Cortex of kidney (tissue), 1 donor: ENCODE data around the gene PRKACG.
"Not testable (repeated sequence)": the region's sequence is repeated elsewhere in the genome, so short reads cannot be mapped to it uniquely, and the experiment has no call there.

ENCODE experiments used
- DNase-seq: peaks from one replicate; lab custom pipeline; 2025; lab: John Stamatoyannopoulos, UW

The PRKACG gene

GRCh38 chr9:69027355-69028097 is 13.6 kb upstream of the PRKACG start:
- no peak for DNase-seq

- no peak for DNase-seq
Measured at GRCh38 chr9:69023650-69024049, 9.7 kb upstream of the PRKACG start.

- no peak for DNase-seq
Measured at GRCh38 chr9:69020301-69021145, 6.6 kb upstream of the PRKACG start.

- DNase-seq, result no peak
Measured at GRCh38 chr9:69019808-69020207, 5.9 kb upstream of the PRKACG start.

GRCh38 chr9:69018737-69019136 is 4.8 kb upstream of the PRKACG start:
- no peak for DNase-seq

- DNase-seq, result no peak
Measured at GRCh38 chr9:69016191-69017096, 2.5 kb upstream of the PRKACG start.

- no peak for DNase-seq
Measured at GRCh38 chr9:69013382-69013727, 558 bp downstream of the PRKACG start.

- no peak for DNase-seq
Measured at GRCh38 chr9:69012696-69013381, 1.1 kb downstream of the PRKACG start.

- no peak for DNase-seq
Measured at GRCh38 chr9:69009708-69010107, 4.2 kb downstream of the PRKACG start.

GRCh38 chr9:69004836-69005235 is 9.1 kb downstream of the PRKACG start:
- DNase-seq, result no peak

- DNase-seq, result no peak
Measured at GRCh38 chr9:69003051-69003450, 10.9 kb downstream of the PRKACG start.

GRCh38 chr9:69001921-69002320 is 12.0 kb downstream of the PRKACG start:
- DNase-seq, result no peak

GRCh38 chr9:68999393-69000105 is 14.4 kb downstream of the PRKACG start:
- no peak for DNase-seq

- no peak for DNase-seq
Measured at GRCh38 chr9:68998812-68999211, 15.1 kb downstream of the PRKACG start.

- no peak for DNase-seq
Measured at GRCh38 chr9:68998385-68998784, 15.5 kb downstream of the PRKACG start.

GRCh38 chr9:68997666-68998065 is 16.2 kb downstream of the PRKACG start:
- no peak for DNase-seq

- DNase-seq, result no peak
Measured at GRCh38 chr9:68996462-68996861, 17.5 kb downstream of the PRKACG start.

- DNase-seq, result no peak
Measured at GRCh38 chr9:68995776-68996175, 18.1 kb downstream of the PRKACG start.

GRCh38 chr9:68991457-68991856 is 22.5 kb downstream of the PRKACG start:
- DNase-seq, result no peak

GRCh38 chr9:68986949-68987348 is 27.0 kb downstream of the PRKACG start:
- DNase-seq, result not testable (repeated sequence)
